Frontal cortex (tissue), 4 donors: ENCODE measurements around the gene PPARD. TPM values are rescaled to one million over a fixed set of nuclear protein-coding genes. Genes with fewer than 3 reads are reported as not detected.

Experiments used
- DNase-seq, 2 donors: peaks; one replicate each; pipeline ENCODE4 v3.0.0; 2012; ENCODE audit warnings: low spot score in 2 of 2
- FAIRE-seq: peaks from 2 replicates; lab custom pipeline; 2012; peaks lifted over from hg19 to GRCh38; lab: Jason Lieb, UNC
- total RNA-seq: library from RNA; depleted of rRNA; stranded (reverse); fragments of >200 nt; gene quantifications from one replicate; pipeline ENCODE4 v1.2.3, GENCODE V29; 2014
- donor health status: control.
- donor health status: control.
- donor health status: control.

Gene PPARD
- total RNA-seq, 1 donor from 2014 or later, result 1.6 TPM

DNA sequence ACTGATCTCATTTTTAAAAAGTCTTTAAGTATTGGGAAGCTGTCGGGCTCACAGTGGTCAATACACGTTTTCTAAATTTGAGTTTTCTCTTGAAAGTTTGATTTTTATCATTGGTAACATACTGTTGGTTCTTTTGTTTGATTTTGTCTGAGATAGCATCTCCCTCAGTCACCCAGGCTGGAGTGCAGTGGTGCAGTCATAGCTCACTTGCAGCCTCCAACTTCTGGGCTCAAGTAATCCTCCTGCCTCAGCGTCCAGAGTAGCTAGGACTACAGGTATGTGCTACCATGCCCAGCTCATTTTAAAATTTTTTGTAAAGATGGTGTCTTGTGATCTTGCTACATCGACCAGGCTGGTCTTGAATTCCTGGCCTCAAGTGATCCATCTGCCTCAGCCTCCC, 9.1 kb downstream of the PPARD start:
- no peak for FAIRE-seq
- no peak for DNase-seq

DNA sequence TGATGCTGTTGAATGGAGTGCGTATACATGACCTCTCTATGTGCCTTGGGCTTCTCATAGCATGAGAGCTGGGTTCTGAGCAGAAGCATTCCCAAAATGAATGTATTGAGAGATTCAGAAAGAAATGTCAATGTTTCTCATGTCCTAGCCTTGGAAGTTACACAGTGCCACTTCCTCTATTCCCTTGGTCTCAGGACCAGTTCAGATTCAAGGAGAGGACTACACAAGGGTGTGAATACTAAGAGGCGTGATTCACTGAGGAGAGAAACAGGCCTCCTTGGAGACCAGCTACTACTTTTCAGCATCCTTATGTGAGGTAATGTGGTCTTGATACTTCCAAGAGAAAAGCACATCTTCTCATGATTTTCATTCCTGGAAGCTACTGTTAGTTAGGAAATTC, 10.4 kb downstream of the PPARD start:
- FAIRE-seq, result no peak
- no peak for DNase-seq

DNA sequence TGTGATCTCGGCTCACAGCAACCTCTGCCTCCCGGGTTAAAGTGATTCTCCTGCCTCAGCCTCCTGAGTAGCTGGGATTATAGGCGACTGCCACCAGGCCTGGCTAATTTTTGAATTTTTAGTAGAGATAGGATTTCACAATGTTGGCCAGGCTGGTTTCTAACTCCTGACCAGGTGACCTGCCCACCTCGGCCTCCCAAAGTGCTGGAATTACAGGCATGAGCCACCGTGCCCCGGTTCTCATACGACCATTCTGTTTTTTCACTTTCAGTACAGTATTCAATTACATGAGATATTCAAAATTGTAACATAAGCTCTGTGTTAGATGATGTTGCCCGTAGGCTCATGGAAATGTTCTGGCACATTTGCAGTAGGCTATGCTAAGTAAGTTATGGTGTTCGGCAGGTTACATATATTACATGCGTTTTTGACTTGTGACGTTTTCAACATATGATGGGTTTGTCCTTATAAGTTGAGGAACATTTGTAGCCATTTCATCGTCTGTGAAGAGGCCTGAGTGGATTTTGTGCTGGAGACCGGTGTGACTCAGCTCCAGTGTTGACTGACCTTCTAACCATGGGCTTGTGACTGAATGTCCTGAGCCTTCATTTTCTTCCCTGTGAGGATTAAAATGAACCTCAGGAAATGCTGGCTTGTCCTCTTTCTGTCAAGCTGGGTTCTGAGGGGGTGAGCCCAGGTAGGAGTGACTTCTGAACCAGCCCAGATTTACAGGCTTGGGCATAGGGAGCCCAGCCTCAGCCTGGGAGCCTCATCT, 12.2 kb downstream of the PPARD start:
- DNase-seq, result no peak
- FAIRE-seq, result no peak

DNA sequence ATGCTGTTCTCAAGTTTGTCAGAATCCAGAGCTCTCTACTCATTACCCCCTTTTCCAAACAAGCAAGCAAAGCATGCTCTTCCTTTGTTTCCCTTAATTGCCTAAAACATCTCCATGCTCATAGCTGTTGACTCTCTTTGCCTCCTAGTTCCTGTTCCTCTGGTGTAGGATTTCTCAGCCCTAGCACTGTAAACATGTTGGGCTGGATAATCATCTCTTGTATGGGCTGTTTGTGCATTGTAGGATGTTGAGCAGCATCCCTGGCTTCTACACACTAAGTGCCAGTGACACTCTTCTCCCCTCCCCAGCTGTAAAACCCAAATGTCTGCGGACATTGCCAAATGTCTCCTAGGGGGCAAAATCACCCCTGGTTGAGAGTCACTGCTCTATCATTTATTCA, 14.0 kb downstream of the PPARD start:
- DNase-seq, result no peak
- no peak for FAIRE-seq

DNA sequence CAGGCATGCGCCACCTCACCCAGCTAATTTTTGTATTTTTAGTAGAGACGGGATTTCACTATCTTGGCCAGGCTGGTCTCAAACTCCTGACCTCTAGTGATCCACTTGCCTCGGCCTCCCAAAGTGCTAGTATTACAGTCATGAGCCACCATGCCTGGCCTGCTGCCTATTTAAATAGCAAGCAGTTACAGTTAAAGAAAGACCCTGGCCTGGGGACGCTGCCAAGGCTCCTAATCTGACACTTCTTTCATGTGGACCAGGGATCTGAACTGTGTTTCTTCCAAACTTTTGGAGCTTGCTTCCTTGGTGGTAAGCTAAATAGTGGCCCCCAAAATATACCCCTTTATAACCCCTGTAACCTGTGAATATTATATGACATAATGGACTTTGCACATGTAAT, 15.3 kb downstream of the PPARD start:
- no peak for DNase-seq
- FAIRE-seq, result no peak

DNA sequence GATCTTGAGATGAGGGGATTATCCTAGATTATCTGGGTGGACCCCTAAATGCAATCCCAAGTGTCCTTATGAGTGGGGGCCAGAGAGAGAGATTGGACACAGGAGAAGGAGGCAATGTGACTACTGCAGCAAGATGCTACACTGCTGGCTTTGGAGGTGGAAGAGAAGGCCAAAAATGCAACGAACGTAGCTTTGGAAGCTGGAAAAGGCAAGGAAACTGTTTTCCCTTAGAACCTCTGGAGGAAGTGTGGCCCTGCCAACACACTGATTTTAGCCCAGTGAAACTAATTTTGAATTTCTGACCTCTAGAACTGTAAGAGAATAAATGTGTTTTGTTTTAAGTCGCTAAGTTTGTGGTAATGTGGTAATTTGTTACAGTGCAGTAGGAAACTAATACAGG, 15.7 kb downstream of the PPARD start:
- FAIRE-seq (no peak), DNase-seq (no peak)

DNA sequence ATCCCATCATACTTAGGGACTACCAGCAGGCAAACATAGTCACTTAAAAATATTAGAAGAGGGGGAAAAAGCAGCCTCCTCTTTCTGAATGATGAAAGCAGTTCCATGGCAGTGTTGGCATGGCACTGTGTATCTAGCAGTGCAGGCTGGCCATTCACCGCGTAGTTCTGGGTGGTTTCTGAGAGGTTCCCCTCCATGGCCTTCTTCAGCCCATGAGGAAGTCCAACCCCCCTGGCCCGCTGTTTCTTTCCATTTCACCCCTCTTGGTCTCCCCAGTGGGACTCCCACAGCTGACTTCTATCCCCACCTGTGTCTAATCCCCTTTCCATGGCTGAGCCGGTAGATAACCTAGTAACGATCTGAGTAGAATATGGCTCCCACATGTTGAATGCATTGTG, 17.0 kb downstream of the PPARD start:
- no peak for DNase-seq
- no peak for FAIRE-seq

DNA sequence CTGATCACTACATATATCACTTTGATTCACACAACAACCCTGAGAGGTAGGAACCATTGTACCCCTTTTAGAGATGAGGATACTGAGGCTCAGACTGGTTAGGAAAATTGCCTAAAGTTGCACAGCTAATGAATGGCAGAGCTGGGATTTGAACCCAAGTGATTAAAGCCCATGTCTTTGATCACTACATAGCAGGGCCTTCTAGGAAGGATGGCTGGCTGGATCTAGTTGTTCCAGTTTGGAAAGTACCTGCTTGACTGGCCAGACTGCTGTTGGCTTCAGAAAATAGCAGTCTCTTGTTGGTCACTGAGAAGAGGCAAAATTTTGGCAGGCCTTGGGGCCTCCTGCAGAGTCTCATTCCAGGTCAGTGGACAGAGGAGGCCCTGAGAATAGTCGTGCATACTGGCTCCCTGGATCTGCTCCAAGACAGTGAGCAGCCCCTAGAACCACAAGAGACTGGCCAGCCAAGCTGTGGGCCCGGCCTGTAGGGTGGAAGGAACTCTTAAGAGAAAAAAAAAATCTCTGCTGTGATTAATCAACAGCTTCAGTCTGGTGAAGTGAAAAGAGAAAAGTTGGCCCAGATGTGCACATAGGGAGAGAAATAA, 17.5 kb downstream of the PPARD start:
- DNase-seq (peak in 1 of 2 donors; percentile 35), FAIRE-seq (no peak)

DNA sequence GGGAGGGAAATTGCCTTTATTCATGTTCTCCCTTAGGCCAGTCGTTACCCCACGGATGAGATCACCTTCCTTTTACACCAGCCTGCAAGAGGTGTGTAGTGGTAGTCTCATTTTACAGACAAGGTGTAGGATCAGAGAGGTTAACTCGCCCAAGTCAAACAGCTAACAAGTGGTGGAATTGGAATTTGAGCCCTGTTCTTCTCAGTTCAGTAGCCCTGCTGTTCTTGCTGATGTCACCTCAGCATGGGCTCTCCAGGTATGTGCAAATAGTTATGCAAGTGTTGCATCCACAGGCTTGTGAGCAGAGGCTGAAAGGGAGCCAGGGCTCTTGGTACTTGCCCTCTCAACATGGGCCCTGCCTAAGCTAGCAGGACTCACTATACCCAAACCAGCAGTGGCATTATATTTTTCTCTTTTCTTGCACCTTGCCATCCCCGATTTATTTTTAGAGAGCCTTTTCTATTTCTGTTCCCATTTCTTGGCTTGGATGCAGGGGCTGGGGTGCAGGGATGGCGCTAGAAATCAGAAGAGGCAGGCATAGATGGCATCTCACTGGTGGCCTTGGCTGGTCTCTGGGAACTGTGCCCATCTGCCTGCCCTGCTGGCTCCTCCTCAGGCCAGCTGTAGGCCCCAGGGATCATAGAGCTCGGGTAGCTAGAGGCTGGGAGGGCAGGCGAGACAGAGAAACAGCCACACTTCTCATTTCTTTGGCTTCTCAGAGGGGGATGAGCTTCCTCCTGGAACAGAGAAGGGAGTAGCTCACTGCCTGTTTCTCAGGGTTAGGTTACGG, 18.2 kb downstream of the PPARD start:
- FAIRE-seq, result no peak
- peak in 1 of 2 donors; percentile 40 for DNase-seq

DNA sequence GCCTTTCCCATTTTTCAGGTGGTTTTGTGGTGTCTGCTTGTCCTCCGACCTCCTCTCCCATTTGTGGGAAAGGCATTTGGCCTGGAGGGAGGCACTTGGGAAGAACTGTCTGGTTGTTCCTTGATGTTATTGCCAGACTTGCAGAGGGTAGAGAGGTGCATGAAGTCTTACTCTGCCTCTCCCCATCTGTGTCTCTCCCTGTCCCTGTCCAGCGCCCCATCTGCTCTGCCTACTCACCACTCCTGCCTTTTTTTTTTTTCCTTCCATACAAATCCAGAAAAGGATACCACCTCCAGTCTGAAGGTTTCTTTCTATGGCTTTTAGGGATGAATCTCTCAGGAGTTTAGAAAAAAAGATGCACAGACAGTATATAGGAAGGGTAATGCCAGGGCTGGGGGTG, 19.8 kb downstream of the PPARD start:
- FAIRE-seq (no peak), DNase-seq (no peak)

DNA sequence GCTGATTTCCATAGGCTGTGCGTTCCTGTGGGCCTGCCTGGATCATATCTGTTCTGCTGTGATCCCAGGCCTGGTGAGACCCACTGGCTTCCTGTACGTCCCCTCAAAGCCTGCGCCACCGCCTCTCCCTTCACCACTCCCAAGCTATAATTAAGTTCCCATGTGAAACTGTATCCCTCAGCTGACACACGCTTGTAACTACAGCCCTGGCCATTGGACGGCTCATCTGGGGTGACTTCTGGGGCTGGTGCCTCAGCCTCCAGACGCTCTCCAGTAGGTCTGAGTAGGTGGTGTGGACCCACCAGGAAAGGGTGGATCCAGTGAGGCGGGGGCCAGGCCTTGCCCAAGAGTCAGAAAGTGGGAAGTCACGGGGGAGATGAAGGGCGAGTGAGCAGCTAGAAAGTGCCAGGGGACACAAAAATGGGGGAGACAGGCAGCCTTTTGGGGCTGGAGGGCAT, 21.0 kb downstream of the PPARD start:
- DNase-seq (no peak), FAIRE-seq (no peak)

DNA sequence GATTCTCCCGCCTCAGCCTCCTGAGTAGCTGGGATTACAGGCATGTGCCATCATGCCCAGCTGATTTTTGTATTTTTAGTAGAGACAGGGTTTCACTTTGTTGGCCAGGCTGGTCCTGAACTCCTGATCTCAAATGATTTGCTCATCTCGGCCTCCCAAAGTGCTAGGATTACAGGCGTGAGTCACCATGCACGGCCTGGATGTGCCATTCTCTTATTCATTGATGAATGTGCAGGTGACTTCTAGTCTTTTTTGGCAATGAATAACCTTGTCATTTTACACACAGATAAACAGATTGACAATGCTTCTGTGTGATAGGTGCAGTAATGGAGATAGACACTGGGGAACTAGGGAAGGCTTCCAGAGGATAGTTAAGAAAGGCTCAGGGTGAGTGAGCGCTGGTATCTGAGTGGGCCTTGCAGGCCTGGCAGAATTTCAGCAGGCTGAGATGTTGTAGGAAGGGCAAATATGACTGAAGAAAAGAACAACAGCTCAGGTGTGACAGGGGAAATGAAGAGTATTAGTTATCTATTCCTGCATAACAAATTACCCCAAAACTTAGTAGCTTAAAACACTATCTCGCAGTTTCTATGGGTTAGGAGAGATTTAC, 23.3 kb downstream of the PPARD start:
- DNase-seq (no peak), FAIRE-seq (no peak)

DNA sequence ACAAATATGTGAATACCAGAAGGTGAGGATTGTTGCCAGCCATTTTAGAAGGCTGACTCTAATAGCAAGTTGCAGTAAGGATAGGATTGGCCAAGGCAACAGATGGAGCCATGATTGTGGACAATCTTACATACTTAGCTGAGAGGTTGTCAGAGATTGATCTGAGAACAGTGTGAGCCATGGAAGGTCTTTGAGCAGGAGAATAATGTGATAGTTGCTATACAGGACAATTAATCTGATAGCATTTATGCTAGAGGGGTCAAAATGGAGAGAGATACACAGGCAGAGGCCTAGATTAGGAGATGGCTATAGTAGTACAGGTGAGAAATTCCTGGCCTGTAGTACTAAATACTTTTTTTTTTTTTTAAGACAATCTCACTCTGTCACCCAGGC, 23.8 kb downstream of the PPARD start:
- DNase-seq, result no peak
- no peak for FAIRE-seq

DNA sequence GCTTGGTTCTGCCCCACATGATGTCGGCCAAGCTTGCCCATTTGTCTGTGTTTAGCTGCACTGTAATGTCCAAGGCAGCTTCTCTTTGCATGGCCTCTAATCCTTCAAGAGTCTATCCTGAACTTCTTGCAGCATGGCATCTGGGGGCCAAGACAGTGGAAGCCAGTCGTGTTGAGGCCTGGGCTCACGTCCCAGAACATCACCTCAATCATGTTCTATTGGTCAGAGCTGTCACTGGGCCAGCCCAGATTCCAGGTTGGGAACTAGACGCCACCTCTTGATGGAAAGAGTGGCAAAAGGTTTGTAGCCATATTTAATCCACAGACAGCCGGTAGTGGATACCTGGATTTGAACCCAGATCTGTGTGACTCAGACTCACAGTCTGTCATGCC, 25.3 kb downstream of the PPARD start:
- DNase-seq (no peak), FAIRE-seq (no peak)

DNA sequence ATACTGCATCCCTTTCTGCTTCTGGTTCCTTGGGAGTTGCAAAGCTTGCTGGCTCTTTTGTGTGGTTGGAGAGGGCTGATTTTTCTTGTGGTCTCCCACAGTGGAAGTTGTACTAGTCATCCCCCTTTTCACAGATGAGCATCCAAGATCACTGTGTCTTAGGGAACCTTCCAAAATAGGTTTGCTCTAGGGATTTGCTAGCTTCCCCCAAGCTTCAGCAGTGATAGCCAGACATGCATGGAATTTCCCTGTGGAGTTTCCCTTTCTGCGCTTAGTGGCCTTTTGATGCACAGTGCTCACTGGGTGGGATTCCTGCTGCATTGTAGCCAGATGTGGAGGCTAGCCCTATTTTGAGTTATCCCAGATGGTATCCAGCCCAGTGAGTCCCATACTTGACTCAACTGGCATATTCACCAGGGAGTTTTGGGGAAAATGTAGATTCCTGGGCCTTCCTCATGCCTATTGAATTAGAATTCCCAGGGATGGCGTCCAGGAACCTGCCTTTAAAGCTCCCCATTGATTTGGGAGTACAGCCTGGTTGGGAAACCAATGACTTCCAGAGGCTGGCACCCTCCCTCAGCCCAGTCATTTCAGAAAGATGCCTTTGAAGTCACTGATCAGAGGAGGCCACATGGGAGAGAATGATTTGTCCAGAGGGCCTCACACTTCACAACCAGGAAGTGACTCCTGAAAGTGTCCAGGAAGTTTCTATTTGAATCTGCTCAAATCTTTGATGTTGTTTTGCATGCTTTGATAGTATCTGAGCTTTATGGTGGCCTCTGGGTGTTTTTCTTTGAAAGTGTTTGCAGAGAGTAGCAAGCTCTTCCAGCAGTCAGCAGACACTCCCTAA, 25.9 kb downstream of the PPARD start:
- FAIRE-seq (no peak), DNase-seq (no peak)

DNA sequence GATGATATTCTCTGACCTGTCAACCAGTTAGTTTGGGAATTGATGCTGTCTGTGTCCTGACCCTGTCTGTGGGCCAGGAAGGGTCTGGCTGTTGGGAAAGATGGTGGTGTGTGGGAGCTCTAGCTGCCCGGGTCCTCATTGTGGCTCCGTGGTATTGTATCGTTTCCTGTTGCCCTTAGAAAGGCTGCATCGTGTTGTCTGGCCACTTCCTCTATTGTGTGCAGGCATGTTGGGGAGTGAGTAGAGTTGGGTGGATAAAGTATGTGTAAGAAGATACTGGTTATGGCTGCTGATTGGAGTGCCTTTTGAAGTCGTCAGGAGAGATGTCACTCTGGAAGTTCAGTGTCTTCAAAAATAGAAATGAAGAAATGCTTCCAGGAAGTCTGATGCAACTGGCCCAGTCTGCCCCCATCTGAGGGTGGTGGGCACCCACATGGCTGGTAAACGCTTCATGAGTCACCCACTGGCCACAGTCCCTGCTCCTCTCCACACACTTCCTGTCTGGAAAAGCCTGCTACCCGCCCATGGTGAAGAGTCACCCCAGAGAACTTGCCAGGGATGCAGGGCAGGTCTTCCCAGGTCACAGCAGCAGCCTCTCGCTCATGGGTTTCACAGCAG, 27.9 kb downstream of the PPARD start:
- DNase-seq (peak in 1 of 2 donors; percentile 53), FAIRE-seq (no peak)

DNA sequence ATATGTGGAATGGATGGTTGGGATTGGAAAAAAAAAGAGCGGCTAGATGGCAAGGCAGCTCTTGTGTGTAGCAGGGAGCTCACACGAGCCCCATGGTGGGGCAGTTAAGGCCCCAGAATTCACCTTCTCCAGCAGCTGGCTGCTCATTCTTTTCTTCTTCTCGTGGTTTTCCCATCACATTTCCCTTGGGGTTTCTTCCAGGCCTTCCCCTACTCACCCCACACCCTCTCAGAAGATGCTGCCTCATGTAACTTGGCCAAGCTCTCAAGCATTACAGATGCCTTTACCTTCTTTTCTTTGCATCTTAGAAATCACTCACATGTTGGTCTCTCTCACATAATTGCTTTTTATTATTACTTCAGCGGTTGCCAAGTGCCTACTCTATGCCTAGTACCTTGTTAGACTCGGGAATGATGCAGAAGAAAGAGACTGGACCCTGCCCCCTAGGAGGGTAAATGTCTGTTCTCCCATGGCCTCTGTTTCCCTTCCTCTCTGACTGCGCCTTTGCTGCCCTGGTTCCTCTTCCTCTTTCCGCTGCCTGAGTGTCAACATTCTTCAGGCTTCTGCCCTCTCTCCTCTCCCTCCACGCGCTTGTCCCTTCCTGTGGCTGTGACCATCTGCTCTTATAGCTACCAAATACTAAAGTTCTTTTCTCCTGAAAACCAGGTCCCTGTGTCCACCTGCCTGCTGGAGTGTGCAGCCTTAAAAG, 28.6 kb downstream of the PPARD start:
- DNase-seq, result no peak
- no peak for FAIRE-seq

DNA sequence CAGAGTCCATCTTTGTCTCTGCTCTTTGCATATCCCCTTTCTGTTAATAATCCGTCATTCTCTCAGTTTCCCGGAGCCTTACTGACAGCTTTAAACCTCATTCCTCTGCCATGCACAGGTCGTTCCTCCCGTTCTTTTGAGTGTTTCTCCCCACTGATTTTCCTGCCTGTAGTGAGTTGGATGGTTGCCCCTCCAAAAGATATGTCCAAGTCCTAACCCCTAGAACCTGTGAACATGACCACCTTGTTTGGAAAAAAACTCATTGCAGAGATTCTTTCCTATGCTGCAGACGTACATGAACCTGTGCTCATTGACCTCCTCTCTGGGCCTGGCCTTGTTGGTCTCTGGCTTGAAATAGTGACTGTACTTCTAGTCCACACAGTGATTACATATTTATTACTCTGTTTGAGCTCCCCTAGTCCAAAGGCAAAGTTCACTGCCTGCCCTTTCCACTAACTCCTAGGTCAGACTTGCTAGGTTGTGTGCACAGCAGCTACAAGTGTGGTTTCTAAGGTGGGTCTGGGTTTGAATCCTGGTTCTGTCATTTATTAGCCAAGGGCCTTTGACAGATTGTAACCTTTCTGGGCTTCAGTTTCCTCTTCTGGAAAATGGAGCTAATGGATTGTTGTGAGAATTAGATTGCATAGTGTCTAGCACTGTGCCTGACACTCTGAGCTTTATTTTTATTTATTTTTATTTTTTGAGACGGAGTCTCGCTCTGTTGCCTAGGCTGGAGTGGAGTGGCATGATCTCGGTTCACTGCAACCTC, 29.3 kb downstream of the PPARD start:
- no peak for DNase-seq
- FAIRE-seq, result no peak
